AG09309 (cell line): ENCODE data around the gene PRRG2.

Experiments used
- DNase-seq: peaks from one replicate; pipeline ENCODE4 v3.0.0-alpha.2; 2010; ENCODE audit warnings: low read depth
- H3K4me3 ChIP-seq: 2 replicates; pipeline ENCODE4 v1.5.1; 2011; ENCODE audit warnings: mild to moderate bottlenecking, low read depth, low read length, moderate library complexity; ENCODE audit not compliant: control insufficient read depth
- TF ChIP-seq, protein P1 (sequence below): IDR thresholded peaks from 2 replicates; pipeline ENCODE4 v1.5.1; 2011; ENCODE audit warnings: mild to moderate bottlenecking, low read depth, low read length, inconsistent platforms; ENCODE audit not compliant: insufficient read depth, control insufficient read depth; ENCODE audit errors: missing control alignments

The PRRG2 gene

DNA sequence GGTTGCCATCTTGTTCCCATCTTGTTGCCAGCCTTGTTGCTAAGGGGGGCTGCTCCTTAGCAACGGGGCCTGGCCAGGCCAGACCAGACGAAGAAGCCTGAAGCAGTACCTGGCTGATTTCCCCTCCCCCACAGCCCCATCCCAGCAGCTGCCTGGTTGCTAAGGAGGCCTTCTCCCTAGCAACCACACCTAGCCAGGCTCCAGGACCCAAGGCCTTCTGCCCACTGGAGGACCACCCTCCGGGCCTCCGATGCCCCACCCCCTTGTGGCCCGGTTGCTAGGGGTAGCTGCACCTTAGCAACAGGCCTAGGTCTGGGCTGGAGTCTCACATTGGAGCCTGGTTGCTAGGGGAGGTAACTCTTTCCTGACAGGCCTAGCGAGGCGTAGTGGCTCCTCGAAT lies 3.9 kb downstream of the PRRG2 start:
- TF ChIP-seq, protein P1, sequence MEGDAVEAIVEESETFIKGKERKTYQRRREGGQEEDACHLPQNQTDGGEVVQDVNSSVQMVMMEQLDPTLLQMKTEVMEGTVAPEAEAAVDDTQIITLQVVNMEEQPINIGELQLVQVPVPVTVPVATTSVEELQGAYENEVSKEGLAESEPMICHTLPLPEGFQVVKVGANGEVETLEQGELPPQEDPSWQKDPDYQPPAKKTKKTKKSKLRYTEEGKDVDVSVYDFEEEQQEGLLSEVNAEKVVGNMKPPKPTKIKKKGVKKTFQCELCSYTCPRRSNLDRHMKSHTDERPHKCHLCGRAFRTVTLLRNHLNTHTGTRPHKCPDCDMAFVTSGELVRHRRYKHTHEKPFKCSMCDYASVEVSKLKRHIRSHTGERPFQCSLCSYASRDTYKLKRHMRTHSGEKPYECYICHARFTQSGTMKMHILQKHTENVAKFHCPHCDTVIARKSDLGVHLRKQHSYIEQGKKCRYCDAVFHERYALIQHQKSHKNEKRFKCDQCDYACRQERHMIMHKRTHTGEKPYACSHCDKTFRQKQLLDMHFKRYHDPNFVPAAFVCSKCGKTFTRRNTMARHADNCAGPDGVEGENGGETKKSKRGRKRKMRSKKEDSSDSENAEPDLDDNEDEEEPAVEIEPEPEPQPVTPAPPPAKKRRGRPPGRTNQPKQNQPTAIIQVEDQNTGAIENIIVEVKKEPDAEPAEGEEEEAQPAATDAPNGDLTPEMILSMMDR = no peak
- DNase-seq = no peak
- H3K4me3 ChIP-seq = no peak overlapping the region

DNA sequence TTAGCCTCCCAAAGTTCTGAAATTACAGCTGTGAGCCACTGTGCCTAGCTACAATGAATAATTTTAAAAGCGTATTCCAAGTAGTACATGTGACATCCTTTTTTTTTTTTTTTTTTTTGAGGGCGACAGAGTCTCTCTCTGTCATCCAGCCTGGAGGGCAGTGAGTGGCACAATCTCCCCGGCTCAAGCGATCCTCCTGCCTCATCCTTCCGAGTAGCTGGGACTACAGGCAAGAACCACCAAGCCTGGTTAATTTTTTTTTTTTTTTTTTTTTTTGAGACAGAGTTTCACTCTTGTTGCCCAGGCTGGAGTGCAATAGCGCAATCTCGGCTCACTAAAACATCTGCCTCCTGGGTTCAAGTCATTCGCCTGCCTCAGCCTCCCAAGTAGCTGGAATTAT lies 6.1 kb downstream of the PRRG2 start:
- DNase-seq = no peak
- TF ChIP-seq, protein P1 = no peak
- H3K4me3 ChIP-seq = no peak overlapping the region

DNA sequence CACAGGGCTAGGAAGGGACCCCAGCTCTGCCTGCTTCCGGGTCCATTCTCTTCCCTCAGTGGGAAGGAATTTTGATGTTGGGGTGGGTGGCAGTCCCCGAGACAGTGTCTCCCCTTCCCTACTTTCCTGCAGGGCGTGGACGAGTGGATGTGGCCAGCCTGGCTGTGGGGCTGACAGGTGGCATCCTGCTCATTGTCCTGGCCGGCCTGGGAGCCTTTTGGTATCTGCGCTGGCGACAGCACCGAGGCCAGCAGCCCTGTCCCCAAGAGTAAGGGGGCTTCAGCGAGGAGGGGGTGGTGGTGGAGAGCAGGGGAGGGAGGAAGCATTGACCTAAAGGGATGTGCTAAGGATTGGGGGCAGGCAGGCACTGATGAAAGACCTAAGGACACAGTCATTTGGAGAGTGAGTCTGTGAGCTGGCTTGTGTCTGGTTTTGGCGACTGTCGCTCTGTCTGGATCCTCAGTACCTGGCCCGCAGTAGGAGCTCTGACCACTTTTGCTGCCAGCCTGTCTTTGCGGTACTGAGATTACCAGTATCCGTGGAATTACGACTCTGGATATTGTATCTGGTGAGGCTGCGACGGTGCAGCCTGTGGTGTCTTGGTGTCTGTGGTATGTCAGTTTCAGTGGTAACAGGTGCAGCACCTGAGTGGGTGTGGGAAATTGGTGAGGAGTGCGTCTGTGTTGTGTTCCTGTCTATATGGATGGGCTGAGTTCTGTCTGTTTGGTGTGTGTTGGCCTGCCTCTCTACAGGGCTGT lies 7.4 kb downstream of the PRRG2 start:
- DNase-seq = no peak
- TF ChIP-seq, protein P1 = no peak
- no peak overlapping the region for H3K4me3 ChIP-seq

DNA sequence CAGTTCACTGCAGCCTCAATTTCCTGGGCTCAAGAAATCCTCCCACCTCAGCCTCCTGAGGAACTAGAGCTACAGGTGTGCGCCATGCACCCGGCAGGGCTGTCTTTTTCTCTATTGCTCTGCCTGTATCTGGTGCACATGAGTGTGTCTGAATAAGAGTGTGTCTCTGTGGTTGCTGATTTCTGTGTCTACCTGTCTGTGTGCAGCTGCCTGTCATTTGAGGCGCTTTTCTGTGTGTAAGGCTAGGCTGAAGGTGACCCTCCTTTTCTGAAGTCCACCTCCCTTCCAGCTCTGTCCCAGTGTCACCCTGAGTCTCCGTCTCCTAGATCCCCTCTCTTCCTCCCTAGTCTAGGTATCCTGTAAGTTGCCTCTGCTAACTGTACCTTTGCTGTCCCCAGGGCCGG lies 8.4 kb downstream of the PRRG2 start:
- TF ChIP-seq, protein P1 = no peak
- no peak for DNase-seq
- H3K4me3 ChIP-seq = no peak overlapping the region

DNA sequence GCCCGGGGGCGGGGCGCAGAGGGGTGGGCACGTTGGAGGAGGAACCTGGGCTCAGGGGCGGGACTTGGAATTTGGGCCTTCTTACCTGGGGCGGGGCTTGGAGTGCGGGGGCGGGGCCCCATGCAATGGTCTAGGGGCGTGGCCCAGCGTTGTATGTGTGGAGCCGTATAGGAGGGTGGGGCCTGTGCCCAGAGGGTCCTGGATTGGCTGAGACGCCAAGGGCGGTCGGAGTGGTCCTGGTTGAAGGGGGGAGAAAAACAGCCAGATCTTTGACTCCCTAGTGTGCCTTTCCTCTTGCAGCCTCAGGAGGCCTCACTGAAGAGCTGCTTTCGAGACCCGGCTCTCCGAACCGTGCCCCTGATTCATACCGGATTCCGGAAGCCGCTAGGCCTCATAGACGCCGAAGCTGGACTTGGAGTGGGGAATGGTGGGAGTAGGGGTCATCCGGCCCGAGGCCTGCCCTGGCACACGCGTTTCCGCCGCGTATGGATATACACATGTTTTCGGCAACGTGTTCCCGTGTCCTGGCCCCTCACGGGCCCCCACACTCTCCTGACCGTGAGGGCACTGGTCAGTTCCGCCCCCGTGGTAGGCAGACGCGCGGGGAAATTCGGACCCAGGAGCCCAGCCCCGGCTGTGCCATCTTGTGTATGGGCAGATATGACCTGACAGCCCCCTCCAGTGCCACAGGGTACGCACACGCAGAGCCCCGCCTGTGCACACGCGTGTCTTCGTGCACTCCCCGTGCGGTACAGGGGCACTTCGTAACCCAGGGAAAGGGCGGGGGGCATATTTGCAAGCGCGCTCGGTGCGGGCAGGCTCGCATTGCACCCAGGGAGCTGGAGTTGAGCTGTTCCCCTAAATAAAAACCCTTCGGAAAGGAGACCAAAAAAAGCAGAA lies 9.2 kb downstream of the PRRG2 start:
- DNase-seq = peak; percentile 78
- H3K4me3 ChIP-seq = peak overlapping the region; percentile 49
- TF ChIP-seq, protein P1 = no peak

DNA sequence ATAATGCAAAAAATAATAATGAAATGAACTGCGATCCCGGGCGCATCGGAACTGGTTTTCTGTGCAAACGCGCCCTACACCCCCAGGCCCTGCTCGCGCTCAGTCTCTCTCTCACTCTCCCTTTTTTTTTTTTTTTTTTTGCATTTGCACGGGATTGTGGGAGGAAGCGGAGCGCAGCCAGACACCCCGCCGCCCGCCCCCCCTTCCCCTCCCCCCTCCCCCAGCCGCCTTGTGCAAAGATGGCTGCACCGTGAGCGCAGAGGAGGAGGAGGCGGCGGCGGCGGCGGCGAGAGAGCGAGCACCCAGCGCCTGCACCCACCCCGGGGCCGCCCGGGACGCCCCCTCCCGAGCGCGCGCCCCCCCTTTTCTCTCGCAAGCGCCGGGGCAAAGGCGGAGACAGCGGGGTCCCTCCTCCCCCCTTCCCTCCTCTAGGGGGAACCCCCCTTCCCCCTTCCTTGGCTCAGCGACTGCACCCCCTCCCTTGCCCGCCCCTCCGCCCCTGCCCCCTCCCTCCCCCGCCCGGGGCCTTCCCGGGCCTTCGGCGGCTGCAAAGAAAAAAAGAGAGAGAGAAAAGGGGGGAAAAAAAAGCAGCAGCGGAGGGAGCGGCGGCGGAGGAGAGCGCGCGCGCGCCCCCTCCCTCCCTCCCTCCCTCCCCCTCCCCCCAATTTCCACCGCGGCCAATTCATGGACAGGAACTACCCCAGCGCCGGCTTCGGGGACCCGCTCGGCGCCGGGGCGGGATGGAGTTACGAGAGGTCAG lies 10.0 kb downstream of the PRRG2 start, which contains the start of gene PRR12:
Gene PRR12, plus strand, starts transcription at position 212 of the 760 bp plus-strand sequence. Its CDS starts 473 bp downstream, at position 685.
- TF ChIP-seq, protein P1 = no peak
- peak within 1 kb of the TSS; percentile 49 for H3K4me3 ChIP-seq
- no peak for DNase-seq
